HG02884 (cell line): Measurements from ENCODE around the gene GJA8.
"Not testable (repeated sequence)": the region's sequence is repeated elsewhere in the genome, so short reads cannot be mapped to it uniquely, and the experiment has no call there.

Source experiments
- ATAC-seq: cut with Tn5 transposase; IDR thresholded peaks from one replicate; pipeline ENCODE4 v1.9.1; 2021; ENCODE audit warnings: mild to moderate bottlenecking, moderate library complexity; ENCODE audit not compliant: unreplicated experiment

GJA8 gene

DNA sequence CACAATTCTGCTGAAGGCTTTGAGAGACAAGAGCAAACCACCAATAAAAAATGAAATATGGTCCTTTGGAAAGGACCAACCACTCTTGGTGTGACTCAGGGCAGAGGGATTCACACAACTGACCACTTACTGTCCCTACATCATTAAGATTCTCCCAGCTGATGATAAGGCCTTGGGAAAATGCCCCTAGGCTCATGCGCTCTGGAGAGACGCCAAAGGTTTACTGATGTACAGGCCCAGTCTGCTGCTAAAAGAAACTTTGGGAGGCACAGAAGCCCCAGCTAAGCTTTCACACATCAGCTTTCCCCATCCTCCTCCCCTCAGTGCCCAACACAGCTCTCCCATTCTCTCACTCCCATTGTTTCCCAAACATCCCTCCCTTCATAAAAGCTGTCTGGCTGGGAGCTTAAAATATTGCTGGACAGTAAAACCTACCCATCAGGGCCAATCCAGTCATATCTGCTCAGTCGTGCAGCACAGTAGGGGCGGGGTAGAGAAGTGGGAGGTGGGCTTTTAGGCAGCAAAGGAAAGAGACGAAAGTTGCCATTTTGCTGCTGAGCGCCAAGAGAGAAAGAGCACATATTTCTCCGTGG, at the start of gene GJA8:
Gene GJA8 (plus strand): TSS at position 543 of the 593 bp plus-strand sequence. CDS start 5,161 bp downstream, outside the sequence.
- no peak for ATAC-seq

DNA sequence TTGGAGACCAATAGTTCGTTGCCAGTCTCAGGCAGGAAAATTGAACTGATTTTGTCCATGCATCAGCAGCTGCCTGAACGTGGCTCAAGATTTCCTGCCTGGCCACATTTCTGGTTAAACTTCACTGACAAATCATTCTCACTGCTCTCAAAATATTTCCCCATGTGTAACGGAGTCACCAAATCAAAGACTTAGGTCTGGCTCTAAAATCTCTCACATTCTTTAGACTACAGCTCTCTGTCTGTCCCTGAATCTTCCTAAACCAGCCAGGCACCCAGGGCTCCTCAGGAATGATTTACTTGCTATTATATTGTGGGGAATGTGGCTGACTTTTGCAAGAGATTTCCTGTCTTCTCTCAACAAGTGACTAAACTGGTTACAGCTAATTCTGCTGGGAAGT, 49.2 kb upstream of the GJA8 start:
- no peak for ATAC-seq

GRCh38 chr1:147854989-147855388, 47.6 kb upstream of the GJA8 start:
- not testable (repeated sequence) for ATAC-seq

GRCh38 chr1:147855996-147856395, 46.6 kb upstream of the GJA8 start:
- not testable (repeated sequence) for ATAC-seq

GRCh38 chr1:147867204-147867603, 35.4 kb upstream of the GJA8 start:
- ATAC-seq: not testable (repeated sequence)

DNA sequence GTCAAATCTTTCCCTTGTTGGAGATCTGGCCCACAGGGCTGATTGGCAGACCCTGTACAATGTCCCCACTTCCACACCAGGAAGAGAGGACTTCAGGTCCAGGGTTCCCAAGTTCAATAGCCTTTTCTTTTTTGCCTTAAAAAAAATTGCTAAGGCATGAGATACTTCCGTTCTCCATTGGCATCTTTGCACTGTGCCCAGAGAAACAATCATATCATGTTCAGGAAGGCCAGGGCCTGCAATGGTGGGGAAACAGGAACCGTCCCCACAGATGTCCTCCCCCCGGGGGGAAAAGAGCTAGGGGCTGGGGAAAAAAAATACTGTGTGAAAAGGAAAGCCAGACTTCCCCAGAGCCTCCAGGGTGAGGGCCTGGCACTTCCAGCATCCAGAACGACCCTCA, 24.6 kb upstream of the GJA8 start:
- ATAC-seq: no peak

- no peak for ATAC-seq
These were observed 22.7 kb upstream of the GJA8 start for GRCh38 chr1:147879911-147880310.

DNA sequence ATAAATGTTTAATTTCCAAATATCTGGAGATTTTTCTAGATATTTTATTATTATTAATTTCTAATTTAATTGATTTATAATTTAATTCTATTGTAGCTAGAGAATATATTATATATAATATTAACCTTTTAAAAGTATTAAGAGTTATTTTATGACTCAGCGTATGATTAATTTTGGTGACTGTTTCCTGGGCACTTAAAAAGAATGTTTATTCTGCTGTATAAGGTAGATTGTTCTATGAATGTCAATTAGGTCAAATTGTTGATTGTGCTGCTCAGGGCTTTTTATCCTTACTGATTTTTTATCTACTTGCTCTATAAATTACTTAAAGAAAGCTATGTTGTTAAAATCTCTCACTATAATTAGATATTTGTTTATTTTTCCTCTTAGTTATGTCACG, 20.1 kb upstream of the GJA8 start:
- no peak for ATAC-seq

- ATAC-seq: no peak
These were observed 12.3 kb upstream of the GJA8 start for GRCh38 chr1:147890177-147890790.

DNA sequence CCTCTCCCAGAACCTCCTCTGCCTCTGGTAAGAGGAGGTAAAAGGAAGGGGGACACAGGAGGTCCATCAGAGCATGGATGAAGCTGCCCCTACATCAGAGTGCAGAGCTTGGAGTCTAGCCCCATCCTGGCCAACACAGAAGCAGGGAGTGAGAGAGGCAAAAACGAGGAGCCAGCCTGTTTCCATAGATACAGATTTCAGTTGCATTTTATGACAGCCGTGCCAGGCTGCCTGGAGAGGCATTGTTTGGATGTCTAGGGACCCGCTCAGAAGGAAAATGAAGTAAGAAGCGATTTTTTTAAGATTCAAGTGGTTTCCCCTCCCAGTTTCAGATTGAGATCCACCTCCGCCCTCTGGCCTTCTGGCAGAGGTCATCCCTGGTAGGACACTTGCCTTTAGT, 11.5 kb upstream of the GJA8 start:
- ATAC-seq: no peak

- no peak for ATAC-seq
These were observed 10.4 kb upstream of the GJA8 start for GRCh38 chr1:147892216-147892615.

- no peak for ATAC-seq
These were observed 9.8 kb upstream of the GJA8 start for GRCh38 chr1:147892731-147893214.

- no peak for ATAC-seq
These were observed 7.5 kb upstream of the GJA8 start for GRCh38 chr1:147895123-147895522.

DNA sequence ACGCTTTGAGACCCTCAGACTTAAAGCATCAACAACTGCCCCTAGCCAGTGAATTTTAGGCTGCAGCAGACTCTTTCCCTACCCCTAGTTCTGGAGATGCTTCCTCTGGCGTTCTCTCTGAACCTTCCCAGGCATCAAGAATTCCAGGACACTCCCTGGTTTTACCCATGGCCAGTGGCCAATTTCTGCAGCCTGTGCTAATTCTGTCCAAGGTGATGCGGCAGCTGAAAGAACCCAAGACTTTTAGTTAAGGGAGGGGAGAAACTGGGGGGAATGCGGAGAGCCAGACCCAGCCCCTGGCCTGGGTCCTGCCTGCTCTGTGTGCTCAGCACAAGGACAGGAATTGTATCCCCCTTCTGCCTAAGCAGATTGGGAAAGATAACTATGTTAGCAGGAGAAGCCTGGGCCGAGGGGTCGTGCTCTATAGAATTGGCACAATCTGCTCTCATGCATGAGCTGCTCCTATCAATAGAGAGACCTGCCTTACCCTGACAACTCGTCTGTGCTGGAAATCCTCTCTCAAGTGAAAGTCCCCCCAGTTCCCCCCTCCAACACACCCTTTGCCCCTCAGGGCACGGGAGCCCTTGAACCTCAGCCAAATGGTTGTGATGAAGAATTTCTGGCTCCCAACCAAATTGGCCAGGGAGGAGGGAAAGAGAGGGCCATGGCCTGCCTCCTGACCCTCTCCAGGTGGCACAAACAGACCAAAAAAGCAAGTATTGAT, 5.4 kb upstream of the GJA8 start:
- ATAC-seq: no peak

GRCh38 chr1:147897789-147898188, 4.8 kb upstream of the GJA8 start:
- ATAC-seq: no peak

- no peak for ATAC-seq
These were observed 2.1 kb downstream of the GJA8 start for GRCh38 chr1:147904726-147905125.

DNA sequence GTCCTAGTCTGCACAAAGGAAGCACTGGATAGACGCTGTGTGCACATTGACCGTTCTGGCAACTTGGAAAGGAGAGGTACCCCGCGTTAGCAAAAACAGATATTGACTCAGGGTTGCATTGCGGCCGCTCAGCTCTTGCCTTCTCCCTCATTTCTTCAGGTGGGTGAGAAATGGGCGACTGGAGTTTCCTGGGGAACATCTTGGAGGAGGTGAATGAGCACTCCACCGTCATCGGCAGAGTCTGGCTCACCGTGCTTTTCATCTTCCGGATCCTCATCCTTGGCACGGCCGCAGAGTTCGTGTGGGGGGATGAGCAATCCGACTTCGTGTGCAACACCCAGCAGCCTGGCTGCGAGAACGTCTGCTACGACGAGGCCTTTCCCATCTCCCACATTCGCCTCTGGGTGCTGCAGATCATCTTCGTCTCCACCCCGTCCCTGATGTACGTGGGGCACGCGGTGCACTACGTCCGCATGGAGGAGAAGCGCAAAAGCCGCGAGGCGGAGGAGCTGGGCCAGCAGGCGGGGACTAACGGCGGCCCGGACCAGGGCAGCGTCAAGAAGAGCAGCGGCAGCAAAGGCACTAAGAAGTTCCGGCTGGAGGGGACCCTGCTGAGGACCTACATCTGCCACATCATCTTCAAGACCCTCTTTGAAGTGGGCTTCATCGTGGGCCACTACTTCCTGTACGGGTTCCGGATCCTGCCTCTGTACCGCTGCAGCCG, 5.4 kb downstream of the GJA8 start:
- no peak for ATAC-seq

DNA sequence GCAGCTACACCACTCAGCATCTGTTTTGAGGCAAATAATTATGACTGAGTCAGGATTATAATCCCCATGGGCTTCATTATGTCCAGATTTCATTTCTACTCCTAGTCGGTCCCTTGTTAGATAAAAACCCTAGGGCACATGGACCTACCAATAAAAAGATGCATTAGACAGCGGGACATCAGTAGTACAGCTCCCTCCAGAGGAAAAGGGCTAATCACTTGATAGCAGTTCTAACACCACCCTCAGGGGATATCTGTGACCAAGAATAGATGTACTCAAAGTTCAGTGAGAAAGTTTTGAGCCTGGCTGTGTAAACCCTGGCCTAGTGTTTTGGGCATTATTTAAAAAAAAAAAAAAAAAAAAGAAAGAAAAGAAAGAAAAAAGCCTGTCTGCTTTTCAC, 10.0 kb downstream of the GJA8 start:
- no peak for ATAC-seq

GRCh38 chr1:147913362-147913942, 10.9 kb downstream of the GJA8 start:
- ATAC-seq: no peak

GRCh38 chr1:147919896-147920295, 17.3 kb downstream of the GJA8 start:
- ATAC-seq: no peak

DNA sequence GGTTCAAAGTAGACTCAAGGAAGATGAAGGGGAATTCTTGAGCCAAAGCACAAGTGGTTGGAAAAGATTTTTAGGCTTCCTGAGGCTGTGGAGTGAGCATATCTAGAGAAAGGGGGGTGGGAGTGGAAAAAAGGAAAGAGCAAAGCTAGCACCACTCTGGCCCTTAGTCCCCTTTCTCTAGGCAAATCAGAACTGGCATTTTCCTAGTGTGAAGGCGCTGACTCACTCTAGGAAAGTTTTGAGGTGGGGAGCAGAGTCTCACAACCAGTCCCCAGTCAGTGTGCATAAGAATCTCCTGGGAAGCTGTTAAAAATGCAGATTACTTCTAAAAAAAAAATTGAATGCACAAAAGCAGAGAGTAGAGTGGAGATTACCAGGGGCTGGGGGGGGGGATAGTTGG, 22.2 kb downstream of the GJA8 start:
- ATAC-seq: no peak
